Measurements from ENCODE around the gene WDCP.

Gene WDCP

DNA sequence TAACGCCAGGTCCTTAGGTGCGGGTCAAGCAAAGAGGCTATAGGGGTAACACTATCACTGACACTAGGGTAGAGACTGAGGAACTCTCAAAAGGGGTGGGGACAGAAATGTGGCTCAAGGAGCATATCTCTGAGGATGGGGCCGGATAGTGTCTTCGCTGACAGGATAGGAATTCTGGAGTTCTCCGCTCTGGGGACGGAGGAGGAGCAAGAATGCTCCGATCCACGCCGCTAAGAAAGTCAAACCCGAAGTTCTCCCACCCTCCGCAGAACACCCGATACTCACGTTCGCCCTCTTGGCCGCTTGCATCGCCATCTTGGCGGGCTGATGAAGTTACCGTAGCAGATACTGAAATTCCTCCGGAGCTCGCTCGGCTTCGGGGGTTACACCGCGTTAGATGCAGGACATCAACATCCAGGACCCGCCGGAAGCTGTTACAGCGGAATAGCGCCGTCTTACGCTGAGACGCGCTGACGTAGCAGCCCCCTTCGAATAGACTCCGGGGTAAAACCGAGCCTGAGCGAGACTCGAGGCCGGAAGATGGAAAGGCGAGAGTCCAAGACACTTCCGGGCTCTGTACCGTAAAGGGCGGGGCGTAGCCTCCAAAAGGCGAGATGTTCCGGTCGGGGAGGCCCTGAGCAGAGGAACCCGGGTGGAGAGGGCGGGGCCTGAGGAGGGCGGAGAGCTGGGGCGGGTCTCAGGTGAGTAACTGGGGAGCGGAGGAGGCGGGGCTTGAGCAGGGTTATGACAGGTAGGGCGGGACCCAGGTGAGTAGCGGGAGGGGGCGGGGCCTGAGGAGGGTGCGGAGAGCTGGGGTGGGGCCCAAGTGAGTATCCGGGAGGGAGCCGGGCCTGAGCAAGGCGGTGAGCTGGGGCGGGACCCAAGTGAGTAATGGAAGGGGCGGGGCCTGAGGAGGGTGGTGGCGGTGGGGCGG is 29.0 kb upstream of the WDCP start, which contains the start of gene SF3B6:
Gene SF3B6 (minus strand): TSS at position 412 of the 934 bp plus-strand sequence. CDS start 97 bp downstream, at position 315.
- H3K4me1 Mint-ChIP-seq, result peaks cover 34% of the 10 kb centered on the region
- H3K27ac Mint-ChIP-seq, result peak within 1 kb of the TSS; percentile 98
- no peaks in the 10 kb centered on the region for H3K27me3 Mint-ChIP-seq
- H3K36me3 Mint-ChIP-seq, result peaks cover 1% of the 10 kb centered on the region
- H3K4me3 Mint-ChIP-seq, result peak within 1 kb of the TSS; percentile 98
- H3K9me3 Mint-ChIP-seq, result no peaks in the 10 kb centered on the region

DNA sequence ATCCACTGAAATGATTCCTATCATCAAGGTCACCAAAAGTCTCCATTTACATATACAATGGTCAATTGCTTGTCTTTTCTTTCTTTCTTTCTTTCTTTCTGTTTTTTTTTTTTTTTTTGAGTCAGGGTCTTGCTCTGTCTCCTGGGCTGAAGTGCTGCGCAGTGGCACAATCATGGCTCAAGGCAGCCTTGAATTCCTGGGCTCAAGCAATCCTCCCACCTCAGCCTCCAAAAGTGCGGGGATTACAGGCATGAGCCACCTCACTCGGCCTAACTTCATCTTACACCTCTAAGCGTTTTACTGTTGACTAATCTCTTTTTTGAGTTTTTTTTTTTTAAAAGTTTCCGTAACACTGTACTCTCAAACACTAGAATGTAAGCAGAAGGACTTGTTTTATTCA is 28.1 kb upstream of the WDCP start:
- Mint-ChIP-seq H3K4me3 (peak overlapping the region; percentile 98), H3K9me3 (no peaks in the 10 kb centered on the region), H3K27me3 (no peaks in the 10 kb centered on the region), H3K36me3 (peaks cover 1% of the 10 kb centered on the region), H3K4me1 (peaks cover 34% of the 10 kb centered on the region), H3K27ac (peak overlapping the region; percentile 98)

DNA sequence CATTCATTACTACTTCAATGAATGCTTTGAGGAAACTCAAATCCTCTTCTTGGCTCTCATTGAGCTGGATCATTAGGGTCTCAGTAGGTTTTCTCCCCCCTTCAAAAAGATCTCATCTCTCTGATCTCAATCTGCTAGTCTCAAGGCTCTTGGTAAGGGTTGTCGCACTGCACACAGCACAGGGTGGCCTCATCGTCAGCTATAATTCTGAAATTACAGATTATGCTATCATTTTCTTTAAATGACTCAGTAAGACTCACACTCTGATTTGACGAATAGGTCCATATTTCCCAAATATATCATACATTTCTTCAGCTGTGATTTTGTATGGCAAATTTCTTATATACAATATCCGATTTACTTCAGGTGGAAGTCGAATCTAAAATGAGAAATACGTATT is 26.6 kb upstream of the WDCP start:
- peak overlapping the region; percentile 47 for H3K4me3 Mint-ChIP-seq
- no peak overlapping the region for H3K27ac Mint-ChIP-seq
- peaks cover 3% of the 10 kb centered on the region for H3K36me3 Mint-ChIP-seq
- no peaks in the 10 kb centered on the region for H3K9me3 Mint-ChIP-seq
- no peaks in the 10 kb centered on the region for H3K27me3 Mint-ChIP-seq
- peaks cover 34% of the 10 kb centered on the region for H3K4me1 Mint-ChIP-seq

DNA sequence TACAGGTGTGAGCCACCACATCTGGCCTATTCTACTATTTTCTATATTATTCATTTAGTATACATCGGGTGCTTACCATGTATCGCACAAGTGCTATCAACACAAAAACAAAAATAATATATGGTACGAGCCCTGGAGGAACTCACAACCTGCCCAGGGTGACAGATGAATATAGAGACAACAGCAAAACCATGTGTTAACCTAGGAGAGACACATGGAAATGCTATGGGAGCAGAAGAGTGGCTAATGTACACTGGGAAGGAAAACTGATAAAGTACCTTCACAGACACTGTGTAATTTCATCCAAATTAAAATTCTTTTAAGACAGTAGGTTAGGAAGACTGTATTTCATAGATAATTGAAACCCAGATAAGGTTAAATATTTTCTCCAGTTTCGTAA is 25.1 kb upstream of the WDCP start:
- H3K27me3 Mint-ChIP-seq, result no peaks in the 10 kb centered on the region
- peaks cover 5% of the 10 kb centered on the region for H3K36me3 Mint-ChIP-seq
- no peaks in the 10 kb centered on the region for H3K9me3 Mint-ChIP-seq
- no peak overlapping the region for H3K4me3 Mint-ChIP-seq
- peaks cover 28% of the 10 kb centered on the region for H3K4me1 Mint-ChIP-seq
- no peak overlapping the region for H3K27ac Mint-ChIP-seq

DNA sequence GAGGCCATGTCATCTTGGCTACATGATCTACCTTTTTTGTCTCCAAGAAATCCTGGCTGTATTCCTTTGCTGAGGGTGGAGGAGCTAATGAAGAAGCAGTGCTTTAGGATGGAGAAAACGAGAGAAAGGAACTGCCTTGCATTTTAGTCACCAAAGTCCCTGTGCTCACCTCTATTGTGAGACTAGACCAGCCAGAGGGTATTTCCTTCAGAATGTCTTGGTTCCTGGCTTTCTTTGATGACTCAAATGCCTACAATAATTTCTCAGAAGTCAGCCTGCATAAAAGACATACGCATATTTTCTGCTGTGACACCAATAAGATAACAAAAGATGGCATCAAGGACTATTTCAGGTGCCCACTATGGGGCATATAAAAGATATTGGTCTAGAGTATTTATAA is 18.1 kb upstream of the WDCP start:
- Mint-ChIP-seq H3K27me3 (no peaks in the 10 kb centered on the region), H3K9me3 (no peaks in the 10 kb centered on the region), H3K36me3 (peaks cover 6% of the 10 kb centered on the region), H3K4me1 (no peaks in the 10 kb centered on the region), H3K4me3 (no peak overlapping the region), H3K27ac (no peak overlapping the region)

DNA sequence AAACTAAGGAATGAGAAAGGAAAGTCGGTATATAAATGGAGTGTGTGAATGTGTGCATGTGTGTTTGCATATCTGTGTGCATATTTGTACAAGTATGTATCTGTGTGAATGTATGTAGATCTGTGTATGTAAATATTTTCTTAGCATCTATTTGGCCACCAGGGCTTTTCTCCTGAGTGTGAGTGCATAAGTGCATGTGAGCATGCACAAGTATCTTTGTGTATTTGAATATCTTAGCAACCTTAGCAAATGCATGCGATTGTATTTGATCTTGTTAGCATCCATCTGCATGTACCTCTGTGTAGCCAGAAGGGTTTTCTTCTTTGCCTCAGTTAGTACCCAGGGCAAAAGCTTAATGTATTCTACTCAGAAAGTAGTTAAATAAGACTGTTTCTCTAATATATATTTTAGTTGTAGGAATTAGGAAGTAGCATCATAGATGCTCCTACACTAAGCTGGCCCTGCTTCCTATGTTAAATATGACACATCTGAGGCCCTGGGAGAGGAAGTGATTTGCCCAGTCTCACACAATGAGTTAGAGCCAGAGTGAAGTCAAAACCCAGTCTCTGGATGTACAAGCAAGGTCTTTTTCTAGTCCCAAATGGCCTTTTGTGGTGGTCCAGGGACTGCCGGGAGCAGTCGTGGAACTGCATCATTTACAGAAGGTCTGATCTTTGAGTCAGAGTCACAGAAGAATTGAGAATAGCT is 11.5 kb upstream of the WDCP start:
- no peak overlapping the region for H3K27ac Mint-ChIP-seq
- H3K27me3 Mint-ChIP-seq, result peaks cover 2% of the 10 kb centered on the region
- H3K36me3 Mint-ChIP-seq, result no peaks in the 10 kb centered on the region
- H3K4me3 Mint-ChIP-seq, result no peak overlapping the region
- H3K4me1 Mint-ChIP-seq, result no peaks in the 10 kb centered on the region
- no peaks in the 10 kb centered on the region for H3K9me3 Mint-ChIP-seq

DNA sequence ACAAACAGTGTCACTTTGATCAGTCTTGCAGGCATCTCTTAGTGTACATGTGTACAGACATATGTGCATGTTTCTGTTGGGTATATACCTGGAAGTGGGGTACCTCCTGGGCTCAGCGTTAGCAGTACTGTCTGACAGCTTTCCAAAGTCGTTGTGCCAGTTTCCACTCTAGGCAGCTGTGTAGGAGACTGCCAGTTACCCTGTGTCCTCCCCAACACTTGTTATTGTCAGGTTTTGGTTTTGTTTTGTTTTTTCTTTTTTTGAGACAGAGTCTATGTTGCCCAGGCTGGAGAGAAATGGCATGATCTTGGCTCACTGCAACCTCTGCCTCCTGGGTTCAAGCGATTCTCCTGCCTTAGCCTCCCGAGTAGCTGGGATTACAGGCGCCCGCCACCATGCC is 8.6 kb upstream of the WDCP start:
- Mint-ChIP-seq H3K4me3 (no peak overlapping the region), H3K36me3 (no peaks in the 10 kb centered on the region), H3K4me1 (no peaks in the 10 kb centered on the region)

DNA sequence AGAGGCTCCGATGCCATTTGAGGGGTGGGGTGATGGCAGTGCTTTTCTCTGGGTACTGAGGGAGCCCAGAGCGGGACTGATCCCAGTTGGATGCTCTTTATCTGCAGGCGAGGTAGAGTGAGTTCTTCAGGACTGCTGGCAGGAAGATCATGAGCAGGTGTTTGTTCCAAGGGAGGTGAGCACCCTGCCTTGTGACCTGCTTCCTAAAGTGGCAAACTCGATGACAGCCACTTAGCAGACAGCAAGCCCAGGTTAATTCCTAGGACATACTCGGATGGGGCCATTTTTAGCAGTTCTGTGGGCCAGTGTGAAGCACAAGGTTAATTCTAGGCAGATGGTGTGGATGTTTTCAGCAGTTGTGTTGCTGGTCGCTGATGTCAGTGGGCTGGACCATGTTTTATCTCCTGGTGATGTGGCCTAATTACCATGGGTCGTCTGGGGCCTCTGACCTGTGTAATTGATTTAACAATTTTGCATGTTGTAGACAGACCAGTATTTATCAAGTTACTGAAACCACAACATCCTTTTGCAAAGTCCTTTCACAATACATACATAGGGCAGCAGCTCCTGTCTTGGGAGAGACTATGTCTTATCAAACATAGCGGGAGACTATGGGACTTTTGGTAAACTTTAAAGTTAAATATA is 7.3 kb upstream of the WDCP start:
- Mint-ChIP-seq H3K27ac (no peak overlapping the region), H3K9me3 (no peaks in the 10 kb centered on the region), H3K4me3 (no peak overlapping the region), H3K36me3 (no peaks in the 10 kb centered on the region), H3K4me1 (no peaks in the 10 kb centered on the region), H3K27me3 (peaks cover 2% of the 10 kb centered on the region)

More for the DNA sequence above, 8.6 kb upstream of the WDCP start:
- Mint-ChIP-seq H3K27ac (no peak overlapping the region), H3K9me3 (no peaks in the 10 kb centered on the region), H3K27me3 (peaks cover 2% of the 10 kb centered on the region)

DNA sequence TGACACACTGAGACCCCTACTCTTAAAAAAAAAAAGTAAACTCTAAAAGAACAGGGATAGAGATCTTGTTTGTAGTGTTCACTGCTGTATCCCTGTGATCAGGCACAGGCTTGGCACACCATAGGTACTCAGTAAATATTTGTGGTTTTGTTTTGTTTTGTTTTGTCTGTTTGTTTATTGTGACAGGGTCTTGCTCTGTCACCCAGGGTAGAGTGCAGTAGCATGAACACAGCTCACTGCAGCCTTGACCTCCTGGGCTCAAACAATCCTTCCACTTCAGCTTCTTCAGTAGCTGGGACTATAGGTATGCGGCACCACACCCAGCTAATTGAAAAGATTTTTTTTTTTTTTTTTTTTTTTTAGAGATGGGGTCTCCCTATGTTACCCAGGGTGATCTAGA is 5.8 kb upstream of the WDCP start:
- Mint-ChIP-seq H3K27ac (no peak overlapping the region), H3K9me3 (no peaks in the 10 kb centered on the region)

DNA sequence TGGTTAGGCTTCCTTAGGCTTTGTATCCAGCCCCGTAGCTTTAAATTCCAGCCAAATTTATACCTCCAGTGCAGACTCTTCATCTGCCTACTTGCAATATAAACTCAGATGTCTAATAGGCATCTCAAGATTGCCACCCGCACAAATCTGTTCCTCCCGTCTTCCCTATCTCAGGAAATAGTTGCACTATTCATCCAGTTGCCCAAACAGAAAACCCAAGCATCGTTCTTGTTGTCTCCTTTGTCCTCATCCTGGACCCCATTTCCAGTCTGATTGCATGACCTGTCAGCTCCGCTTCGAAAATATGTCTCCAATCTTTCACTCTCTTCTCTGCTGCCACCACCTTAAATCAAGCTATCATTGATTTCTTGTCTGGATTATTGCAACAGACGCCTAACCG is 4.6 kb upstream of the WDCP start:
- H3K4me3 Mint-ChIP-seq, result no peak overlapping the region
- H3K4me1 Mint-ChIP-seq, result peaks cover 10% of the 10 kb centered on the region
- H3K36me3 Mint-ChIP-seq, result no peaks in the 10 kb centered on the region
- no peak overlapping the region for H3K27ac Mint-ChIP-seq
- H3K27me3 Mint-ChIP-seq, result peaks cover 7% of the 10 kb centered on the region
- no peaks in the 10 kb centered on the region for H3K9me3 Mint-ChIP-seq

More for the DNA sequence above, 5.8 kb upstream of the WDCP start:
- Mint-ChIP-seq H3K4me3 (no peak overlapping the region), H3K36me3 (no peaks in the 10 kb centered on the region), H3K27me3 (peaks cover 4% of the 10 kb centered on the region), H3K4me1 (no peaks in the 10 kb centered on the region)

DNA sequence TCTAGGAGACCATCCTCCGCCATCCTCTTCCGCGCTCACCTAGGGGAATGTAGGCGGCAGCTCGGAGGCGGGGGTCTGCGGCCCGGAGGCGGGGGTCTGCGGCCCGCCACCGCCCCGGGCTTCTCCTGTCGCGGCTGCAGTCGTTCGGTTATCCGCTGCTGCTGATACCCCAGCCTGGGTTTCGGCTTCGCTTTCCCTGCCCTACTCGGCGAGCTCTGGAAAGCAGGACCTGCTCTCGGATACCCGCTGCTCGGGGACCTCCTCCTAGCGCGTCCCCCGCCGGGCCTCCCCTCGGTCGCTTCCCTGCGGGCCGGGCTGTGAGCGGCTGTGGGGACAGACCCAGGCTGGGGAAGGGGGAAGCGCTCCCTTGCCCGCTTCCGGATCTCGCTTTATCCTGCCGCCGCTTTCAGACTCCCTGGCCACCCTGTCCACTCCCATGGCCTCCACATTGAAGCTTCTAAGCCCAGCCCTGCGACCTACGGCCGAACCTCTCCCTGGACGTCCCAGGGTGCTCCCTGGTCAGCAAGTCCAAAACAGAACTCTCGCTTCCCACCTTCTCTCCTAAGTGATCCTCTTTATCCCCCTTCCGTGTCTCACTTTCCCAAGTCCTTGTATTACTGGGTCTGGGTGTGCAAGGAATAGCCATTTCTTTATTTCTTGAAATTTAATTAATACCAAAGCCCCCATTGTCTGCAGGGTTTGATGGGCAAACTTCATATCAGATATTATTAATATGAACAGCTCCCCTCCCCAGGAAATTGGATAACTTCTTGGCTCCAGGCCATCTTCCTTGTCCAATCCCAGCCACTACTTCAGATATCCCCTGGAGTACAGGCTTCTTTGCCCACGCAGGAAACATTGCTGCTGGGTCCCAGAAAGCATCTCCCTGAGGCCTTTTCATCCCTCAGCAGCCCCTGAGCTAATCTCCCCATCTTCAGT is 3.1 kb upstream of the WDCP start:
- Mint-ChIP-seq H3K9me3 (no peaks in the 10 kb centered on the region), H3K4me3 (no peak overlapping the region), H3K27me3 (peaks cover 7% of the 10 kb centered on the region), H3K27ac (no peak overlapping the region), H3K36me3 (no peaks in the 10 kb centered on the region), H3K4me1 (peaks cover 22% of the 10 kb centered on the region)

DNA sequence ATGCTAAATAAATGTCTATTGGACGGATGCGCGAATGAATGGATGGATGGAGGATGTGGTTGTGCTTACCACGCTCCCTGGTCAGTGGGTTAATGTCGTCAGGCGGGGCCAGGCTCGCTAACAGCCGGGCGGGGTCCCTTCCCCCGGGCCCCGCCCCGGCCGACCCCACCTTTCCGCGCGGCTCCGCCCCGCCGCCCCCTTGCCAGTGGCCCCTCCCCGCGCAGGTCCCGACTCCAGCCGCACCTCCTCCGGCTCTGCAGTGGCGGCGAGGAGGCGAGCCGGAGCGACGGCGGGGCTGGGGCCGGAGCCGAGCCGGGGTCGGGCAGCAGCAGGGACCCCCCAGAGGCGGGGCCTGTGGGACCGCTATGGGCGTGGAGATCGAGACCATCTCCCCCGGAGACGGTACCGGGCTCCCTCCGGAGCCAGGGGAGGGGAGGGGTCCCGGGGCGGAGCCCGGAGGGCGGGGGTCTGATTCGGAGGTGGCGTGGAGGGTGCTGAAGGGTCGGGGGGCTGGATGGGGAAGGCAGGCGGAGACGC is 2.4 kb upstream of the WDCP start, which contains the start of gene FKBP1B:
Gene FKBP1B (plus strand): TSS at position 257 of the 537 bp plus-strand sequence. CDS start 109 bp downstream, at position 366.
- H3K27ac Mint-ChIP-seq, result no peak within 1 kb of the TSS
- no peak within 1 kb of the TSS for H3K4me3 Mint-ChIP-seq

DNA sequence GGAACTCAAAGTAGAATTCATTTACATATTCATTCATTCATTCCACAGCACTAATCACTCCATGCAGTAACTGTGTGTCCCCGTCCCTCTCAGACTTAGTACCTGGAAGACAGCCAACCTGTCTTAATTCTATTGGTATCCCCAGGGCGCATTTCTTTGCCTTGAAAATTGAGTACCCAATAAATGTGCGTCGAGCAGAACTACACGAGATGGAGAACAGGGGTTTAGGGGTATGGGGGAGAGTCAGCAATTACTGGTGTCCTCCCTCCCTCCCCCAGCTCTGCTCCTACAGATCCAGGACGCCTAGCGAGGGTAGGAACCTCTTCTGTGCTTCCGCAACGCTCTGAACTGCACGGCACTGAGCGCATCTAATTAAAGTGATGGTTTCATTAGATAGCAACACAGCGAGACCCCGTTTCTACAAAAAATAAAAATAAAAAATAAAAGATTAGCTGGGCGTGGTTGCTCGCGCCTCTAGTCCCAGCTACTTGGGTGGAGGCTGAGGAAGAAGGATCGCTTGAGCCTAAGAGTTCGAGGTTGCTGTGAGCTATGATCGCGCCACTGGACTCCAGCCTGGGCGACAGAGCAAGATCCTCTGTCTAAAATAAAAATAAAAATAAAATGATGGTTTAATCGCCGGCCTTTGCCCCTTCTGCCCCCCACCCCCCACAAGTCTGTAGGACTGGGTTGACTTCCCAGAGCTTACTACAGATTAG is 1.7 kb upstream of the WDCP start:
- H3K27ac Mint-ChIP-seq, result no peak overlapping the region
- H3K27me3 Mint-ChIP-seq, result peaks cover 5% of the 10 kb centered on the region
- no peaks in the 10 kb centered on the region for H3K36me3 Mint-ChIP-seq
- no peak overlapping the region for H3K4me3 Mint-ChIP-seq
- no peaks in the 10 kb centered on the region for H3K9me3 Mint-ChIP-seq
- H3K4me1 Mint-ChIP-seq, result peaks cover 28% of the 10 kb centered on the region

More for the DNA sequence above, 2.4 kb upstream of the WDCP start, which contains the start of gene FKBP1B:
- peaks cover 7% of the 10 kb centered on the region for H3K27me3 Mint-ChIP-seq
- peaks cover 28% of the 10 kb centered on the region for H3K4me1 Mint-ChIP-seq
- H3K36me3 Mint-ChIP-seq, result no peaks in the 10 kb centered on the region
- no peaks in the 10 kb centered on the region for H3K9me3 Mint-ChIP-seq

DNA sequence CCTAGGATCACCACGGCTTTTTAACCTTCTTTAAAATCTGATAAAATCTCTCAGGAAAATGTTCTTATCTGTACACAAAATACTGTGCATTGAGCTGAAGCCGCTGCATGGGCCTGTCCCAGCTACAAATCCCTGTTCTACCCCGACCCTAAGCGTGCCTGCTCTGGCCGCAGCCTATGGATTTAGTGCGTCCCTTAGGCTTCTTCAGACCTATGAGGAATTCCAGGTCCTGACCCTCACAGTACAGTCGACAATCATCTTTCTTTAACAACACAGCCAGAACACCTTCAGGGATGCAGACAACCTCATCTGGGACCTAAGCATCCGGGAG is 477 bp upstream of the WDCP start:
- Mint-ChIP-seq H3K9me3 (no peaks in the 10 kb centered on the region), H3K4me3 (peak overlapping the region; percentile 96), H3K36me3 (peaks cover 4% of the 10 kb centered on the region), H3K27ac (peak overlapping the region; percentile 82), H3K27me3 (peaks cover 5% of the 10 kb centered on the region), H3K4me1 (peaks cover 35% of the 10 kb centered on the region)

All from activated naive CD4-positive, alpha-beta T cell treated with anti-CD3 and anti-CD28 coated beads, Interleukin-2, amount 50 U/mL, for 24 hours (primary cell).